GM12878 (cell line): ENCODE data around the gene RALGPS2. TPM values are rescaled to one million over a fixed set of nuclear protein-coding genes. Genes with fewer than 3 reads are reported as not detected.

Source experiments
- ATAC-seq: fragments of 200-7000 bp; cut with Tn5 transposase; 3 replicates; pipeline ENCODE4 v1.9.1; 2020; ENCODE audit warnings: mild to moderate bottlenecking, moderate library complexity
- BruUV-seq: library from RNA; stranded (reverse); fragments of 400-500 nt; replicated peaks from 2 replicates; lab custom pipeline; 2021; lab: Mats Ljungman, UMichigan
- CTCF ChIA-PET: fragments of 300-600 bp; sonication (Branson Sonifier 250); formaldehyde crosslinking; extraction: SDS; loops from one replicate; lab custom pipeline; 2021; ENCODE audit warnings: inconsistent platforms; lab: Yijun Ruan, JAX
- POLR2A ChIA-PET: fragments of 350-600 bp; formaldehyde crosslinking; extraction: SDS; loops from one replicate; lab custom pipeline; 2021; ENCODE audit warnings: inconsistent platforms; lab: Charles Lee
- RAD21 ChIA-PET: fragments of 300-600 bp; sonication (Branson Sonifier 250); formaldehyde crosslinking; loops from one replicate; lab custom pipeline; 2023; ENCODE audit warnings: antibody characterized with exemption; ENCODE audit not compliant: unreplicated experiment; lab: Charles Lee
- SMC1A ChIA-PET: fragments of 300-600 bp; sonication (Branson Sonifier 250); formaldehyde crosslinking; loops from one replicate; lab custom pipeline; 2023; ENCODE audit not compliant: unreplicated experiment, uncharacterized antibody; lab: Charles Lee
- DNase-seq: peaks from one replicate; pipeline ENCODE4 v3.0.0-alpha.2; 2011; ENCODE audit warnings: low read depth, low spot score
- FAIRE-seq: peaks from 3 replicates; lab custom pipeline; 2011; peaks lifted over from hg19 to GRCh38; lab: Jason Lieb, UNC
- H2AFZ ChIP-seq: 2 replicates; pipeline ENCODE4 v1.6.0; 2011; ENCODE audit warnings: low read depth, low read length, control low read depth; ENCODE audit not compliant: control insufficient read depth
- H3K27ac ChIP-seq: 2 replicates; pipeline ENCODE4 v1.5.1; 2011; ENCODE audit warnings: control low read depth; ENCODE audit not compliant: control insufficient read depth, insufficient read depth
- H3K27me3 ChIP-seq, 2 experiments: replicated peaks in 1 of 2; 2 replicates each; pipeline versions ENCODE4 v1.6.0 to v1.6.1; 2011; ENCODE audit warnings: low read length in 1 of 2; ENCODE audit not compliant: control insufficient read depth in 2 of 2, insufficient read depth in 2 of 2
- H3K36me3 ChIP-seq, 2 experiments: 2 replicates each; pipeline ENCODE4 v1.5.1; 2011; ENCODE audit warnings: low read length in 1 of 2; ENCODE audit not compliant: control insufficient read depth in 2 of 2, insufficient read depth in 2 of 2
- H3K4me1 ChIP-seq: 2 replicates; pipeline ENCODE4 v1.6.1; 2011; ENCODE audit warnings: mild to moderate bottlenecking, low read length, moderate library complexity, mixed read lengths; ENCODE audit not compliant: control insufficient read depth, insufficient read depth
- H3K4me2 ChIP-seq: 2 replicates; pipeline ENCODE4 v1.6.0; 2011; ENCODE audit warnings: control low read depth; ENCODE audit not compliant: control insufficient read depth, insufficient read depth
- H3K4me3 ChIP-seq: fragments of 200-600 bp; sonication (generic); 2 replicates; pipeline ENCODE4 v1.5.1; 2016
- H3K79me2 ChIP-seq: 2 replicates; pipeline ENCODE4 v1.6.0; 2011; ENCODE audit warnings: low read length; ENCODE audit not compliant: control insufficient read depth, insufficient read depth
- H3K9ac ChIP-seq: 2 replicates; pipeline ENCODE4 v1.8.0; 2011; ENCODE audit warnings: low read length, control low read depth, mixed read lengths; ENCODE audit not compliant: control insufficient read depth, insufficient read depth
- H3K9me3 ChIP-seq: replicated peaks from 3 replicates; pipeline ENCODE4 v1.5.1; 2011; ENCODE audit warnings: mild to moderate bottlenecking, low read length; ENCODE audit not compliant: control insufficient read depth, insufficient read depth
- H4K20me1 ChIP-seq: 2 replicates; pipeline ENCODE4 v1.6.0; 2011; ENCODE audit not compliant: control insufficient read depth, insufficient read depth
- CBX5 ChIP-seq: sonication (generic); IDR thresholded peaks from 2 replicates; pipeline ENCODE4 v1.6.1; 2016; ENCODE audit warnings: low read depth, moderate library complexity, mild to moderate bottlenecking, inconsistent platforms
- EED ChIP-seq: sonication (generic); IDR thresholded peaks from 2 replicates; pipeline ENCODE4 v1.6.1; 2016; ENCODE audit warnings: antibody characterized with exemption, low read depth
- LARP7 ChIP-seq: fragments of 450-650 bp; IDR thresholded peaks from 2 replicates; pipeline ENCODE4 v1.6.1; 2017; ENCODE audit warnings: mild to moderate bottlenecking
- NFXL1 ChIP-seq: fragments of 450-650 bp; IDR thresholded peaks from 2 replicates; pipeline ENCODE4 v1.6.1; 2017; ENCODE audit warnings: antibody characterized with exemption, mild to moderate bottlenecking, borderline replicate concordance
- POLR2AphosphoS5 ChIP-seq: IDR thresholded peaks from 2 replicates; pipeline ENCODE4 v1.6.1; 2011; ENCODE audit warnings: mild to moderate bottlenecking, low read length, inconsistent platforms
- RBBP5 ChIP-seq: fragments of 200-600 bp; sonication (generic); conservative IDR thresholded peaks from 2 replicates; pipeline ENCODE4 v1.6.1; 2016
- SIN3A ChIP-seq: IDR thresholded peaks from 2 replicates; pipeline ENCODE4 v1.6.1; 2012; ENCODE audit warnings: low read depth, low read length, improper control_type of control experiment
- SPI1 ChIP-seq: IDR thresholded peaks from 2 replicates; pipeline ENCODE4 v1.6.1; 2011; ENCODE audit warnings: low read depth, mild to moderate bottlenecking, low read length, moderate library complexity, borderline replicate concordance; ENCODE audit not compliant: insufficient read depth
- ZNF217 ChIP-seq: fragments of 450-650 bp; IDR thresholded peaks from 2 replicates; pipeline ENCODE4 v1.6.1; 2017; ENCODE audit warnings: antibody characterized with exemption, mild to moderate bottlenecking
- WGBS: methylation state at CpG from one replicate; pipeline ENCODE4 v1.1.6; 2016; ENCODE audit warnings: low lambda C conversion rate; ENCODE audit not compliant: insufficient replicate concordance, insufficient coverage; ENCODE audit errors: missing lambda C conversion rate; 5-methylcytosine and 5-hydroxymethylcytosine counted together
- in situ Hi-C: fragments of 300-500 bp; cut with MboI; formaldehyde crosslinking; loops from 9 replicates; pipeline ENCODE4 v1.14.3; 2018; ENCODE audit warnings: mixed read lengths
- intact Hi-C: fragments of 100-400 bp; cut with micrococcal nuclease; formaldehyde crosslinking; loops from one replicate; pipeline ENCODE4 v1.14.2; 2022; ENCODE audit not compliant: unreplicated experiment
- polyA plus RNA-seq, 11 experiments: library from polyadenylated mRNA; depleted of rRNA in 4 of 11; unstranded in 6 of 11; stranded (reverse) in 5 of 11; fragments of >200 nt; fragmentation: Nextera tagmentation in 4 of 11; fragmentation: Illumina TruSeq in 1 of 11; extraction: Ambion mirVana in 4 of 11; extraction: Trizol in 1 of 11; gene quantifications; 1 replicate in 1 of 11; 2 replicates in 10 of 11; pipeline versions ENCODE4 v1.2.1 to v1.2.3, GENCODE V29; 2011 to 2016; ENCODE audit warnings: inconsistent platforms in 2 of 11, missing spikeins in 2 of 11, low read depth in 1 of 11
- total RNA-seq, 4 experiments: library from RNA; depleted of rRNA in 3 of 4; stranded (reverse); fragments of >200 nt in 3 of 4; fragmentation: Illumina TruSeq in 1 of 4; extraction: Trizol in 1 of 4; gene quantifications; 2 replicates each; pipeline versions ENCODE4 v1.2.1 to v1.2.3, GENCODE V29; 2013 to 2021
- TF ChIP-seq, protein P1 (sequence below): fragments of 450-650 bp; IDR thresholded peaks from 2 replicates; pipeline ENCODE4 v1.6.1; 2014; ENCODE audit warnings: mild to moderate bottlenecking
- TF ChIP-seq, protein P2 (sequence below): fragments of 450-650 bp; IDR thresholded peaks from 2 replicates; pipeline ENCODE4 v1.6.1; 2018; ENCODE audit warnings: mild to moderate bottlenecking, low read depth, moderate library complexity; ENCODE audit not compliant: partially characterized antibody

Gene RALGPS2
- total and polyA plus RNA-seq, 10 of the 15 experiments (the other 5 are each of a cell fraction or from before 2014, with no cell fraction given) = 0.08 to 3.7 (median 0.50) TPM

DNA sequence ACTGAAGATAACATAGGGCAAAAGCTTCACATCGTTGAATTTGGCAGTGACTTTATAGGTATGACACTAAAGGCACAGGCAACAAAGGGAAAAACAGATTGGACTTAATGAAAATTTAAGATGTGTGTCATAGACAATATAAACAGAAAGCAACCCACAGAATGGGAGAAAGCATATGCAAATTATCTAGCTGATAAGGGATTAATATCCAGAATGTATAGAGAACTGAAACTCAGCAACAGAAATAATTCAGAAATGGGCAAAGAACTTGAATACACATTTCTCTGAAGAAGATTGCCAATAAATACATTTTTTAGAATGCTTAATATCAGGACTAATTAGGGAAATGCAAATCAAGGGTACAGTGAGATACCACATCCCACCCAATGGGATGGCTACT is 201.0 kb downstream of the RALGPS2 start:
- no peak overlapping the region for H3K9ac ChIP-seq
- in situ Hi-C loops = no loop called here
- ChIA-PET SMC1A (interaction anchor here (0.9 kb wide), 1 partner anchor 11 kb away, joined by 3 read pairs; no protein-coding TSS in a partner anchor), CTCF (no interaction called here), RAD21 (no interaction called here), POLR2A (no interaction called here)
- H3K4me2 ChIP-seq = no peak overlapping the region
- no peaks in the 10 kb centered on the region for H3K36me3 ChIP-seq
- FAIRE-seq (no peak), DNase-seq (no peak), ATAC-seq (no peak)
- no peak overlapping the region for H3K4me3 ChIP-seq
- no peaks in the 10 kb centered on the region for H3K4me1 ChIP-seq
- H3K9me3 ChIP-seq = 0 out of 3 replicates have a peak, but pooled peaks cover 2% of the 10 kb centered on the region
- BruUV-seq = no TSS peak
- no peaks in the 10 kb centered on the region for H4K20me1 ChIP-seq
- TF ChIP-seq SPI1 (peak; percentile 54; the same call in 1 of the 2 replicates), POLR2AphosphoS5 (no peak), EED (no peak), ZNF217 (no peak)
- H3K27ac ChIP-seq = no peak overlapping the region
- H3K79me2 ChIP-seq = no peaks in the 10 kb centered on the region
- intact Hi-C loops = no loop called here
- H2AFZ ChIP-seq = no peak overlapping the region
- 0% methylated on average over 1 of the region's 1 CpG for WGBS
- H3K27me3 ChIP-seq = no peaks in the 10 kb centered on the region

DNA sequence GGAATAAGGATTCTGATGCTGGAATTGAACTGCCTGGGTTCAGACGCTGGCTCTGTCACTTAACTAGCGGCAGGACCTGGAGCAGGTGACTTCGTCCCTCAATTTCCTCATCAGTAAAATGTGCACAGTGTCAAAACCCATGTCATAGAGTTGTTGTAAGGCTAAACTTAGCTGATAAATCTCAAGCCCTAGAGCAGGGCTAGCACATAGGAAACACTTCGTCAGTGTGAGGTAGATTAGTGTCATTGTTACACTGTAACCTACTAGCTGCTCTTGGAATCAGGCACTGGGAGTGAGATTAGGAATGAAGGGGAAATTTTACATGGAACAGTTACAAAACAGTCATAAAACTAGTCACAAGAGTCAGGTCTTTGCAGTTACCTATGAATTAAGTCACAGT is 202.0 kb downstream of the RALGPS2 start:
- Histone ChIP-seq H3K27ac (no peak overlapping the region), H2AFZ (no peak overlapping the region)
- no peak for ATAC-seq
- 51% methylated on average over 4 of the region's 4 CpGs for WGBS
- FAIRE-seq = no peak
- BruUV-seq = no TSS peak
- TF ChIP-seq CBX5 (no peak), ZNF217 (no peak), LARP7 (no peak), POLR2AphosphoS5 (no peak), NFXL1 (no peak), RBBP5 (no peak), SIN3A (no peak)
- TF ChIP-seq, protein P1, sequence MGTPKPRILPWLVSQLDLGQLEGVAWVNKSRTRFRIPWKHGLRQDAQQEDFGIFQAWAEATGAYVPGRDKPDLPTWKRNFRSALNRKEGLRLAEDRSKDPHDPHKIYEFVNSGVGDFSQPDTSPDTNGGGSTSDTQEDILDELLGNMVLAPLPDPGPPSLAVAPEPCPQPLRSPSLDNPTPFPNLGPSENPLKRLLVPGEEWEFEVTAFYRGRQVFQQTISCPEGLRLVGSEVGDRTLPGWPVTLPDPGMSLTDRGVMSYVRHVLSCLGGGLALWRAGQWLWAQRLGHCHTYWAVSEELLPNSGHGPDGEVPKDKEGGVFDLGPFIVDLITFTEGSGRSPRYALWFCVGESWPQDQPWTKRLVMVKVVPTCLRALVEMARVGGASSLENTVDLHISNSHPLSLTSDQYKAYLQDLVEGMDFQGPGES = no peak
- TF ChIP-seq, protein P2, sequence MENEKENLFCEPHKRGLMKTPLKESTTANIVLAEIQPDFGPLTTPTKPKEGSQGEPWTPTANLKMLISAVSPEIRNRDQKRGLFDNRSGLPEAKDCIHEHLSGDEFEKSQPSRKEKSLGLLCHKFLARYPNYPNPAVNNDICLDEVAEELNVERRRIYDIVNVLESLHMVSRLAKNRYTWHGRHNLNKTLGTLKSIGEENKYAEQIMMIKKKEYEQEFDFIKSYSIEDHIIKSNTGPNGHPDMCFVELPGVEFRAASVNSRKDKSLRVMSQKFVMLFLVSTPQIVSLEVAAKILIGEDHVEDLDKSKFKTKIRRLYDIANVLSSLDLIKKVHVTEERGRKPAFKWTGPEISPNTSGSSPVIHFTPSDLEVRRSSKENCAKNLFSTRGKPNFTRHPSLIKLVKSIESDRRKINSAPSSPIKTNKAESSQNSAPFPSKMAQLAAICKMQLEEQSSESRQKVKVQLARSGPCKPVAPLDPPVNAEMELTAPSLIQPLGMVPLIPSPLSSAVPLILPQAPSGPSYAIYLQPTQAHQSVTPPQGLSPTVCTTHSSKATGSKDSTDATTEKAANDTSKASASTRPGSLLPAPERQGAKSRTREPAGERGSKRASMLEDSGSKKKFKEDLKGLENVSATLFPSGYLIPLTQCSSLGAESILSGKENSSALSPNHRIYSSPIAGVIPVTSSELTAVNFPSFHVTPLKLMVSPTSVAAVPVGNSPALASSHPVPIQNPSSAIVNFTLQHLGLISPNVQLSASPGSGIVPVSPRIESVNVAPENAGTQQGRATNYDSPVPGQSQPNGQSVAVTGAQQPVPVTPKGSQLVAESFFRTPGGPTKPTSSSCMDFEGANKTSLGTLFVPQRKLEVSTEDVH = no peak
- TF ChIP-seq, all 136 proteins: peak for 0
- RAD21 ChIA-PET = no interaction called here
- H3K9ac ChIP-seq = no peak overlapping the region
- H3K4me2 ChIP-seq = no peak overlapping the region
- POLR2A ChIA-PET = interaction anchor here (0.7 kb wide), 1 partner anchor 102 kb away, joined by 3 read pairs; no protein-coding TSS in a partner anchor
- no peaks in the 10 kb centered on the region for H3K27me3 ChIP-seq
- H3K4me3 ChIP-seq = no peak overlapping the region
- CTCF ChIA-PET = no interaction called here
- SMC1A ChIA-PET = no interaction called here
- no peaks in the 10 kb centered on the region for H3K79me2 ChIP-seq
- intact Hi-C loops = no loop called here
- H3K4me1 ChIP-seq = no peaks in the 10 kb centered on the region
- no peaks in the 10 kb centered on the region for H3K36me3 ChIP-seq
- DNase-seq = no peak
- H3K9me3 ChIP-seq = 0 out of 3 replicates have a peak, but pooled peaks cover 2% of the 10 kb centered on the region
- no peaks in the 10 kb centered on the region for H4K20me1 ChIP-seq
- in situ Hi-C loops = no loop called here
